Activated T-helper 1 cell treated with anti-CD3 and anti-CD28 coated beads, Interleukin-12 subunit alpha, Interleukin-12 subunit beta, Interleukin-2, Interleukin-4 antibody, amounts not matched to agents 30 ng/mL and 10 ng/mL and 1 ng/mL, durations not matched to agents 14 hours and 24 hours and 36 hours (primary cell): ENCODE data around the gene AHCTF1. TPM values are rescaled to one million over a fixed set of nuclear protein-coding genes. Genes with fewer than 3 reads are reported as not detected.

Experiments
- DNase-seq: peaks from one replicate; pipeline ENCODE4 v3.0.0; 2021; ENCODE audit warnings: low spot score
- H3K27ac Mint-ChIP-seq: one replicate; pipeline ENCODE4 v1.8.0; 2021; ENCODE audit warnings: mild to moderate bottlenecking, mixed read lengths
- H3K27me3 Mint-ChIP-seq: one replicate; pipeline ENCODE4 v1.8.0; 2022; ENCODE audit warnings: mild to moderate bottlenecking, moderate library complexity, mixed read lengths; ENCODE audit not compliant: insufficient read depth
- H3K36me3 Mint-ChIP-seq: one replicate; pipeline ENCODE4 v1.8.0; 2021; ENCODE audit warnings: low read depth, mixed read lengths
- H3K4me1 Mint-ChIP-seq: one replicate; pipeline ENCODE4 v1.8.0; 2021; ENCODE audit warnings: low read depth, mixed read lengths
- H3K4me3 Mint-ChIP-seq: one replicate; pipeline ENCODE4 v1.8.0; 2021; ENCODE audit warnings: mild to moderate bottlenecking, moderate library complexity, mixed read lengths
- H3K9me3 Mint-ChIP-seq: one replicate; pipeline ENCODE4 v1.8.0; 2021; ENCODE audit warnings: mixed read lengths
- intact Hi-C: fragments of 100-400 bp; cut with micrococcal nuclease; formaldehyde crosslinking; loops from one replicate; pipeline ENCODE4 v1.15.1; 2024
- total RNA-seq: library from RNA; stranded (reverse); gene quantifications from 2 replicates; pipeline ENCODE4 v1.2.3, GENCODE V29; 2022

The AHCTF1 gene, protein sequence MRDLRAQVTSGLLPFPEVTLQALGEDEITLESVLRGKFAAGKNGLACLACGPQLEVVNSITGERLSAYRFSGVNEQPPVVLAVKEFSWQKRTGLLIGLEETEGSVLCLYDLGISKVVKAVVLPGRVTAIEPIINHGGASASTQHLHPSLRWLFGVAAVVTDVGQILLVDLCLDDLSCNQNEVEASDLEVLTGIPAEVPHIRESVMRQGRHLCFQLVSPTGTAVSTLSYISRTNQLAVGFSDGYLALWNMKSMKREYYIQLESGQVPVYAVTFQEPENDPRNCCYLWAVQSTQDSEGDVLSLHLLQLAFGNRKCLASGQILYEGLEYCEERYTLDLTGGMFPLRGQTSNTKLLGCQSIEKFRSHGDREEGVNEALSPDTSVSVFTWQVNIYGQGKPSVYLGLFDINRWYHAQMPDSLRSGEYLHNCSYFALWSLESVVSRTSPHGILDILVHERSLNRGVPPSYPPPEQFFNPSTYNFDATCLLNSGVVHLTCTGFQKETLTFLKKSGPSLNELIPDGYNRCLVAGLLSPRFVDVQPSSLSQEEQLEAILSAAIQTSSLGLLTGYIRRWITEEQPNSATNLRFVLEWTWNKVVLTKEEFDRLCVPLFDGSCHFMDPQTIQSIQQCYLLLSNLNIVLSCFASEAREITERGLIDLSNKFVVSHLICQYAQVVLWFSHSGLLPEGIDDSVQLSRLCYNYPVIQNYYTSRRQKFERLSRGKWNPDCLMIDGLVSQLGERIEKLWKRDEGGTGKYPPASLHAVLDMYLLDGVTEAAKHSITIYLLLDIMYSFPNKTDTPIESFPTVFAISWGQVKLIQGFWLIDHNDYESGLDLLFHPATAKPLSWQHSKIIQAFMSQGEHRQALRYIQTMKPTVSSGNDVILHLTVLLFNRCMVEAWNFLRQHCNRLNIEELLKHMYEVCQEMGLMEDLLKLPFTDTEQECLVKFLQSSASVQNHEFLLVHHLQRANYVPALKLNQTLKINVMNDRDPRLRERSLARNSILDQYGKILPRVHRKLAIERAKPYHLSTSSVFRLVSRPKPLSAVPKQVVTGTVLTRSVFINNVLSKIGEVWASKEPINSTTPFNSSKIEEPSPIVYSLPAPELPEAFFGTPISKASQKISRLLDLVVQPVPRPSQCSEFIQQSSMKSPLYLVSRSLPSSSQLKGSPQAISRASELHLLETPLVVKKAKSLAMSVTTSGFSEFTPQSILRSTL (N-terminal part only)
- total RNA-seq = 56.1 and 60.5 TPM in 2 replicates

DNA sequence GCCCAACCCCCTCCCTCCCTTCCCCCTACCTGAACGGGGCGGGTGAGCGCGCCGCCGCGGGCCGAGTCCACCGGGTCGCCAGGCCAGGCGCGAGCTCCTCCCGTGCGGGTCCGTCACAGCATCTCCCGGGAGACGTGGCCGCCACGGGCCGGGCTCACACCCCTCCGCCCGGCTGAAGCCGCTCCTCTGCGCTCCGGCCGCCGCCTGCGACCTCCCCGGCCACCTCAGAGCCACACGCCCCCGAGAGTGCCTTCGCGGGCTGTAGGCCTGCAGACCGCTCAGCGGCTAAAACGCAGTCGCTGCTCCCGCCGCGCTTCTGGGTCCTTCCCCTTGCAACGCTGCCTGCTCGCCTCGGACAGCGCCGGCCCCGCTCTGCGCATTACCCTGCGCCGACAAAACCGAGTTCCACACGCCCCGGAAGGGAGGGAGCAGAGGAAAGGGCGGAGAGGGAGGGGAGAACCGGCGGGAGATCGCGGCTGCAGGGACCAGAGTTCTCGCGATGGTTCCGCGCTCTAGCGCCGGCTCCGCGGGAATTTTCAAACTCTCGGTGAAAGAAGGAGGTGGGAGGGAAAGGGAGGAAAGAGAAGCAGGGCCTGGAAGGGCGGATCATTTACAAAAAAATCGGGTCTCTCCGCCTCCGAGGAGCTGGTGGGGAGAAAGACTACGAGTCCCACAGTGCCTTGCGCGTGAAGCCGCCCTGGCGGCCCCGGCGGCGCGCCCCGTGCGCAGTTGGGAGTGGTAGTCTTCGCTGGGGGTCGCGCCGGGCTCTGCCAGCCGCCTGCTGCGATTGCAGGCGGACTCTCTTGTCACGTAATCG lies at the start of gene AHCTF1:
Gene AHCTF1 (minus strand): TSS at position 400 of the 817 bp plus-strand sequence. CDS start 13,578 bp downstream, outside the sequence.
- DNase-seq = peak; percentile 93
- H3K27me3 Mint-ChIP-seq = peaks cover 6% of the 10 kb centered on the region
- H3K36me3 Mint-ChIP-seq = peaks cover 16% of the 10 kb centered on the region
- peaks cover 24% of the 10 kb centered on the region for H3K4me1 Mint-ChIP-seq
- no peaks in the 10 kb centered on the region for H3K9me3 Mint-ChIP-seq
- intact Hi-C loops = loop anchor here (1.0 to 5.0 kb wide), 12 partner anchors 25 to 1969 kb away; partner anchors contain the start of genes CNST, SCCPDH, SMYD3 and TFB2M
- H3K27ac Mint-ChIP-seq = peak within 1 kb of the TSS; percentile 97
- peak within 1 kb of the TSS; percentile 93 for H3K4me3 Mint-ChIP-seq

DNA sequence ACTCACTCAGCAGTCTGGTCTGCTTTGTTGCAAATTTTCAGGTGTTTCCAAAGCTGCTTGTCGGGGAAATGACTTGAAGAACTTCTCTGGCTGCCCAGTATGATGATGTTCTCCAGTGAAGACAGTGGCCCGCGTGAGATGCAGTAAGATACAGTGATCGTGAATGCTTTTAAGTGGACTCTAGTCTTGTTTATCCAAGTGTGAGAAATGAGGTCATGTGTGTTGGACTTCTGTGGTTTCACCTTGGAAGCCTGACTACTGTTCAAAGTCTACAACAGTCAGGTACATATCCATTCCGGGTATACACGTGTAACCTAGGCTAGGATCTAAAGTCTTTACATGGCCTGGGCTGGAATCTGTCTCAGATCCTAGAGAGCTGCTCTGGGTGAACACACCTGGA lies 47.0 kb upstream of the AHCTF1 start:
- DNase-seq = no peak
- Mint-ChIP-seq H3K36me3 (peaks cover 1% of the 10 kb centered on the region), H3K9me3 (peaks cover 41% of the 10 kb centered on the region)

DNA sequence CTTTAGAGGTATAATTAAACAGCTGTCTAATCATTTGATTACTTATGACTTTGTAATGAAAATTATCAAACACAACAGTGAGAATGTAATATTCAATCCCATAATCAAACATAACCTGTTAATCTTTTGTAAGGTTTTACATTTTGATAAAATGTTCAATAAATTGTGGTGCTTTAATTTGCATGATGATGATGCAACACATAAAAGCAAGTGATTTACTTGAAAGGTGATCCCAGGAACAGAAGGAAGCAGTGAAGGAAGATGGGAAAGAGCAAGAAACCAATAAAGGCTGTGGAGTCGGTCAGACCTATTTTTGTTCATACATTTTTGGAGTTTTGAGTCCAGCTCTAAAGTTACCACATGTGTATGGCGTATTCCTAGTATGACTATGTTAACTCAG lies 46.5 kb upstream of the AHCTF1 start:
- Mint-ChIP-seq H3K27me3 (no peaks in the 10 kb centered on the region), H3K4me3 (no peak overlapping the region), H3K4me1 (no peaks in the 10 kb centered on the region), H3K36me3 (peaks cover 1% of the 10 kb centered on the region), H3K9me3 (peaks cover 40% of the 10 kb centered on the region), H3K27ac (no peak overlapping the region)
- intact Hi-C loops = no loop called here
- no peak for DNase-seq

More for the DNA sequence above, 47.0 kb upstream of the AHCTF1 start:
- H3K27me3 Mint-ChIP-seq = no peaks in the 10 kb centered on the region
- H3K4me1 Mint-ChIP-seq = no peaks in the 10 kb centered on the region
- no peak overlapping the region for H3K27ac Mint-ChIP-seq
- intact Hi-C loops = no loop called here
- no peak overlapping the region for H3K4me3 Mint-ChIP-seq

DNA sequence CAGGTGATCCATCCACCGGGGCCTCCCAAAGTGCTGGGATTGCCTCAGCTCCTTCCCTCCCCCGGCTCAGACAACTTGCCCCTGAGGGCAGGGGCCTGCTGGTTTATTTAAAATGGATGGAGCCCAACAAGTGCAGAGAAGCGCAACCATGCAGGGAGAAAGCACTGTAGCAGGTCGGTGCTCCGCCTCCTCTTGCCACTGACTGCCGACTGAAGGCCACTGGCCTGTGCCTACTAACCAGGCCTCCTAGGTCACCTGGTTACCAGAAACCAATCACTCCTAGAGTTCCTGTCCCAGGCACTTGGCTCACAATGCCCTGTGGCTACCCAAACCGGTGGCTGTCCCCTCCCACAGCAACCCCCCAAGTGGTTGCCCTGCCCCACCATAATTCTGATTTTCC lies 40.2 kb upstream of the AHCTF1 start:
- H3K4me3 Mint-ChIP-seq = no peak overlapping the region
- intact Hi-C loops = loop anchor here (1.0 kb wide), 2 partner anchors 65 to 283 kb away; no protein-coding TSS in a partner anchor
- H3K36me3 Mint-ChIP-seq = no peaks in the 10 kb centered on the region
- DNase-seq = no peak
- no peaks in the 10 kb centered on the region for H3K4me1 Mint-ChIP-seq
- H3K9me3 Mint-ChIP-seq = peaks cover 32% of the 10 kb centered on the region
- H3K27ac Mint-ChIP-seq = no peak overlapping the region
- no peaks in the 10 kb centered on the region for H3K27me3 Mint-ChIP-seq

DNA sequence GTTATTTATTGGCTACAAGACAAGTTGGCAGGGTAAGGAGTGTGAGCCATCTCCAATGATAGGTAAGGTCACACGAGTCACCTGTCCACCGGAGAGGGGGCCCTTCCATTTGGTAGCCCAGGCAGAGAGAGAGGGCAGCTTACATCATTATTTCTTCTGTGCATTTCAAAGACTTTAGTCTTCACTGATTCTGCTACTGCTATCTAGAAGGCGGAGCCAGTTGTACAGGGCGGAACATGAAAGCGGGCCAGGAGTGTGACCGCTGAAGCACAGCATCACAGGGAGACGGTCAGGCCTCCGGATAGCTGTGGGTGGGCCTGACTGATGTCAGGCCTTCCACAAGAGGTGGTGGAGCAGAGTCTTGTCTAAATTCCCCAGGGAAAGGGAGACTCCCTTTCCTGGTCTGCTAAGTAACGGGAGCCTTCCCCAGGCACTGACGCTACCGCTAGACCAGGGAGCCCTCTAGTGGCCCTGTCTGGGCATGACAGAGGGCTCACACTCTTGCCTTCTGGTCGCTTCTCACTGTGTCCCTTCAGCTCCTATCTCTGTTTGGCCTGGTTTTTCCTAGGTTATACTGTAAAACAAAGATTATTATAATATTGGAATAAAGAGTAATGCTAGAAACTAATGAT lies 39.5 kb upstream of the AHCTF1 start:
- peak; percentile 4 for DNase-seq

DNA sequence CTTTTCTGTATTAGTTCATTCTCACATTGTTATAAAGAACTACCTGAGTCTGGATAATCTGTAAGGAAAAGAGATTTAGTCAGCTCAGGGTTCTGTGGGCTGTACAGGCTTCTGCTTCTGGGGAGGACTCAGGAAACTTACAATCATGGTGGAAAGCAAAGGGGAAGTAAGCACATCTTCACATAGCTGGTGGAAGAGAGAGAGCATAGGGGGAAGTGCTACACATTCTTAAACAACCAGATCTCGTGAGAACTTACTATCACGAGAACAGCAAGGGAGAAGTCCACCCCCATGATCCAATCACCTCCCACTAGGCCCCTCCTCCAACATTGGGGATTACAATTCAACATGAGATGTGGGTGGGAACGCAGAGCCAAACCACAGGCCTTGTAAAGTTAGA lies 37.9 kb upstream of the AHCTF1 start:
- Mint-ChIP-seq H3K9me3 (peaks cover 25% of the 10 kb centered on the region), H3K4me1 (no peaks in the 10 kb centered on the region), H3K27me3 (no peaks in the 10 kb centered on the region), H3K36me3 (no peaks in the 10 kb centered on the region), H3K27ac (no peak overlapping the region), H3K4me3 (no peak overlapping the region)
- DNase-seq = no peak
- intact Hi-C loops = no loop called here

More for the DNA sequence above, 39.5 kb upstream of the AHCTF1 start:
- Mint-ChIP-seq H3K4me1 (no peaks in the 10 kb centered on the region), H3K27ac (no peak overlapping the region), H3K36me3 (no peaks in the 10 kb centered on the region), H3K27me3 (no peaks in the 10 kb centered on the region), H3K4me3 (no peak overlapping the region), H3K9me3 (peaks cover 32% of the 10 kb centered on the region)
- intact Hi-C loops = loop anchor here (1.0 kb wide), 2 partner anchors 64 to 282 kb away; no protein-coding TSS in a partner anchor

DNA sequence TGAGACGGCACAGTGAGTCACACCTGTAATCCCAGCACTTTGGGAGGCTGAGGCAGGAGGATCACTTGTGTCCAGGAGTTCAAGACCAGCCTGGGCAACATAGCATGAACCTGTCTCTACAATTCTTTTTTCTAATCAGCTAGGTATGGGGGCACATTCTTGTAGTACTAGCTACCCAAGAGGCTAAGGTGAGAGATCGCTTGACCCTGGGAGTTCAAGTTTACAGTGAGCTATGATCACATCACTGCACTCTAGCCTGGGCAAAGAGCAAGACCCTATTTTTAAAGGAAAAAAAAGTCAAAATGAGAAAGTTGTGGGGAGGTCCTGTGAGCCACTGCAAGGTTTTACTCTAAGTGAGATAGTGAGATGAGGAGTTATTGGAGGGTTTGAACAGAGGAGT lies 34.8 kb upstream of the AHCTF1 start:
- Mint-ChIP-seq H3K4me3 (no peak overlapping the region), H3K4me1 (no peaks in the 10 kb centered on the region), H3K9me3 (peaks cover 29% of the 10 kb centered on the region), H3K27me3 (no peaks in the 10 kb centered on the region), H3K36me3 (no peaks in the 10 kb centered on the region), H3K27ac (no peak overlapping the region)
- DNase-seq = no peak
- intact Hi-C loops = no loop called here

DNA sequence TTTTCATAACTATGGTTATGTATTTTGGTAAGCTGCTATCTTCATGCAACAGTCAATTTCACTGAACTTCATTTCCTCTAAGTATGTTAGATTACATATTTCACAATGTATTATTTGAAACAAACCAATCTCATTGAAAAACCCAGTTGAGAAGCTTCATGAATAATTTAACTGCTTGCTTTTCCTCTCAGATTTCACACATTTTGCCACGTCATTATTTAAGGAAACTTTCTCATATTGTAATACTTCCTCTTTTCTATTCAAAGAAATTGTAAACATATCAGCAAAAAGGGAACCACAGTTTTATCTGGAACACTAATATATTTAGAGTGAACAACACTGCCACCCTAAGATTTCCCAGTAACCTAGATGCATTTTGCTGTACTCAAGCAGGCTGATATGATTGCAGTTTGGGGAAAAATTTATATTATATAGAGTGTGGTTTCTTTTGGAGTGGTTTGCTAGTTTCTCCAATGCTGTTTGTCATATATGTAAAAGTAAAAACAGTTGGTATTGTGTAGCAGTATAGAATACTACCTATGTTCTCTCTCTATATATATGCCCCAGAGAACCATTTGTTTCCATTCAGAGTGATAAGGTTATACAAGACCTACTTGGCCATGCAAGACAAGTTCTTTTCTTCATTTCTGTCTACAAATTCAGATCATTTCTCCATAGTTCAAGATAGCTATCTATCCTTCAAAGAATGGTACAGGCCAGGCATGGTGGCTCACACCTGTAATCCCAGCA lies 28.4 kb upstream of the AHCTF1 start:
- intact Hi-C loops = no loop called here
- Mint-ChIP-seq H3K27ac (no peak overlapping the region), H3K27me3 (no peaks in the 10 kb centered on the region), H3K4me1 (no peaks in the 10 kb centered on the region), H3K4me3 (no peak overlapping the region), H3K36me3 (peaks cover 2% of the 10 kb centered on the region), H3K9me3 (peaks cover 11% of the 10 kb centered on the region)
- DNase-seq = no peak

DNA sequence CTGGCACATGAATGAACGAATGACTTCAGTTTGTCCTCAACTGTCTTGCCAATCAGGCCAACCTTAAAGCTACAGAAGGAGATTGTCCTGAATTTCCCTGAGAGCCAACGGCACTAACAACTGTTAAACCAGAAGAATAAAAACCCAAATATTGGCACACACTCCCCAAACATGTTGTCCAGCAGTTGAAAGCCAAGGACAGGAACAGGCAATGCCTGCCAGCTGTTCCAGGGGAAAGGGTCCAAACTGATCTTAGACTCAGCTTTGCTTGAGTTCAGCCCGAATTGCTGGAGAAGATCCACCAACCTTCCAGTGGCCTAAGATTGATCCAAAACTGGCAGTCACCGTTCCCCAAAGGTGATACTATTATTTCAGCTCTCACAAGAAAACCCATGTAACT lies 22.4 kb upstream of the AHCTF1 start:
- H3K27ac Mint-ChIP-seq = no peak overlapping the region
- H3K4me1 Mint-ChIP-seq = no peaks in the 10 kb centered on the region
- no peak overlapping the region for H3K4me3 Mint-ChIP-seq
- peaks cover 4% of the 10 kb centered on the region for H3K9me3 Mint-ChIP-seq
- no peaks in the 10 kb centered on the region for H3K36me3 Mint-ChIP-seq
- intact Hi-C loops = no loop called here
- no peak for DNase-seq
- H3K27me3 Mint-ChIP-seq = no peaks in the 10 kb centered on the region

DNA sequence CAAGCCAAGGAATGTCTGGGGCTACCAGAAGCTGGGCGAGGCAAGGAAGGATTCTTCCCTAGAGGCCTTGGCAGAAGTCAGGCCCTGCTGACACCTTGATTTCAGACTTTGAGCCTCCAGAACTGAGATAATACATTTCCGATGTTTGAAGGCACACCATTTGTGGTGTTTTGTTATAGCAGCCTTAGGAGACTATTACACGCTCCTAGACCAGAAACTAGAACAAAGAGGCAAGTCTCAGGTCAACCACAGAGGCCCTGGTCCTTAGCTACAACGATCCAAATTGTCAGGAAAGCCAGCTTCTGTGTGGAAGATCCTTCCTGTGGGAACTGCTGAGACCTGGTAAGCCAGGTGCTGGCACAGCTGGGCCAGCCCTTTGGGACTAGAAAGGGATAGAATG lies 19.7 kb upstream of the AHCTF1 start:
- Mint-ChIP-seq H3K36me3 (no peaks in the 10 kb centered on the region), H3K4me3 (no peak overlapping the region), H3K27me3 (no peaks in the 10 kb centered on the region), H3K27ac (no peak overlapping the region), H3K4me1 (no peaks in the 10 kb centered on the region), H3K9me3 (no peaks in the 10 kb centered on the region)
- intact Hi-C loops = no loop called here
- no peak for DNase-seq

DNA sequence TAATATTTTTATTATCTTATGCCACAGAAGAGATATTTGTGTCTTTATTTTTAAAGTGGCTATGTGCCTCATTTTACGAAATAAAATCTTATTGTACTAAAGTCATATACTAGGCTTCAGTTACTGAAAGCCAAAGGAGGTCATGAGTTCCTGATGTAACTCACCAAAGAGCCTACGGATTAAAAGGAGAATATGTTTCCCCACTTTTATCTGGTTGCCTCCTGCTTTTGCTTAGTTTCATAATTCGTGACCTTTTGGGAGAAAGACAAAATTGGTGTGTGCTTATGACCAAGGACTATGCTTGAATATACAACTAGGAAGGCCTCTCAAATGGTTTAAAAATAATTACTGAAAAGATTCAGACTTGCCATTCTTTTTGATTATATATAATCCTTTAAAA lies 18.2 kb upstream of the AHCTF1 start:
- intact Hi-C loops = no loop called here
- Mint-ChIP-seq H3K27me3 (no peaks in the 10 kb centered on the region), H3K4me3 (no peak overlapping the region), H3K4me1 (no peaks in the 10 kb centered on the region), H3K36me3 (no peaks in the 10 kb centered on the region), H3K9me3 (peaks cover 6% of the 10 kb centered on the region), H3K27ac (no peak overlapping the region)
- no peak for DNase-seq
